ENCODE data around the gene PICK1.
"Not testable (repeated sequence)": the region's sequence is repeated elsewhere in the genome, so short reads cannot be mapped to it uniquely, and the experiment has no call there.

PICK1 gene

GRCh38 chr22:38109371-38110001, 52.3 kb downstream of the PICK1 start:
- H3K4me3 ChIP-seq (ENCODE audit: low read depth, low read length): no peak overlapping the region
- DNase-seq (ENCODE audit: low read depth): no peak

DNA sequence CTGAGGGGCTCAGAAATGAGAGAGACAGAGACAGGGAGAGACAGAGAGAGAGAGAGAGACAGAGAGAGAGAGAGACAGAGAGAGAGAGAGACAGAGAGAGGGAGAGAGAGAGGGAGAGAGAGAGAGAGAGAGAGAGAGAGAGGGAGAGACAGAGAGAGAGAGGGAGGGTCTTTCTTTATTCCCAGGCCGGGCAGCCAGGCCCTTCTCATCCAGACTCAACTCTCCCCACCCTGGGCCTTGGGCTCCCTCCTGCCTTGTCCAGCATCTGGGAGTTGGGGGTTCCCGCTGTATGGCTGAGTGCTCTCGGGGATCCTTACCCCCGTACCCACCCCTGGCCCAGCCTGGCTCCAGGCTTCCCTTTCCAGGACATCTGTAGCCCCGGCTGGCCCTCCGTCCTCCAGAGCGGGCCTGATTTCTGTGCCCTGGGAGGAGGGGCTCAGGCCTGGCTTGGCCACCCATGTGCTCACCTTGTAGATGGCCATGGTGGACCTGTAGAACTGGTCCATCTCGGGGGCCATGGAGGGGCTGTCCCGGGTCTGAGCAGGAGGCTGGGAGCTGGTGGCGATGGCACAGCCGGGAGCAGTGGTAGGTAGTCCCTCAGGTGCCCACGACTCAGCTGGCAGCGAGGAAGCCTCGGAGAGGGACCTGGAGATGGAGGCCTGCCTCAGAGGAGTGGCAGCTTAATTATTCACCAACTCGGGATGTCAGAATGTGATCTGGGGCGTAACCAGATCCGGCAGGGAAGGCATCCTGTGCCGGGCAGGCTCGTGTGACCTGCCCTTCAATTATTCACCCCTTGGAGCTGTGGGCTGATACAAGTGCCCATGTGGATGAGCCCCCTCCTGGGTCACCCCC, 53.0 kb downstream of the PICK1 start, which contains the start of gene BAIAP2L2:
Gene BAIAP2L2, minus strand, starts transcription at position 677 of the 855 bp plus-strand sequence. Its CDS starts 159 bp downstream, at position 518.
- DNase-seq (ENCODE audit: low read depth): no peak
- H3K4me3 ChIP-seq (ENCODE audit: low read depth, low read length): no peak within 1 kb of the TSS

- no peak for DNase-seq (ENCODE audit: low read depth)
- H3K4me3 ChIP-seq (ENCODE audit: low read depth, low read length): no peak overlapping the region
These were observed 54.0 kb downstream of the PICK1 start for GRCh38 chr22:38110863-38111852.

DNA sequence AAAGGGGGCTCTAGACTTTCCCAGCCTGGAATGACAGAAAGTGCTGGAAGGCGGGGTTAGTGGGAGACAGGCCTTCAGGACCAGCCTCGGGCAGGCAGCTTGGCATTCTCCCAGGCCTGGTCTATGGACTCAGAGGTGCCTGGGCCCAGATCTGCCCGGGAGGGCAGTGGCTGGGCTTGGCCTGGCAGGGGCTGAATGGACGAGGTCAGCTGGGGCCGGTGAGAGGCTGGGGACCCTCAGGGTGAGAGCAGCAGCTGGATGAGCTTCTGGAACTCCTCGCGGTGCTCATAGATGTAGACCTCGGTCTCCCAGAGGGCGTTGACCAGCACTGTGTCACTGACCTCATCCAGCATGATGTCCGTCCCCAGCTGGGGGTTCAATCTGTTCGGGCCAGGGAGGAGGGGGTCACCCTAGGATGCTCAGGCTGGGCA, 54.7 kb downstream of the PICK1 start:
- DNase-seq (ENCODE audit: low read depth): no peak
- H3K4me3 ChIP-seq (ENCODE audit: low read depth, low read length): no peak overlapping the region

- DNase-seq (ENCODE audit: low read depth): no peak
- no peak overlapping the region for H3K4me3 ChIP-seq (ENCODE audit: low read depth, low read length)
These were observed 55.2 kb downstream of the PICK1 start for GRCh38 chr22:38112381-38112780.

DNA sequence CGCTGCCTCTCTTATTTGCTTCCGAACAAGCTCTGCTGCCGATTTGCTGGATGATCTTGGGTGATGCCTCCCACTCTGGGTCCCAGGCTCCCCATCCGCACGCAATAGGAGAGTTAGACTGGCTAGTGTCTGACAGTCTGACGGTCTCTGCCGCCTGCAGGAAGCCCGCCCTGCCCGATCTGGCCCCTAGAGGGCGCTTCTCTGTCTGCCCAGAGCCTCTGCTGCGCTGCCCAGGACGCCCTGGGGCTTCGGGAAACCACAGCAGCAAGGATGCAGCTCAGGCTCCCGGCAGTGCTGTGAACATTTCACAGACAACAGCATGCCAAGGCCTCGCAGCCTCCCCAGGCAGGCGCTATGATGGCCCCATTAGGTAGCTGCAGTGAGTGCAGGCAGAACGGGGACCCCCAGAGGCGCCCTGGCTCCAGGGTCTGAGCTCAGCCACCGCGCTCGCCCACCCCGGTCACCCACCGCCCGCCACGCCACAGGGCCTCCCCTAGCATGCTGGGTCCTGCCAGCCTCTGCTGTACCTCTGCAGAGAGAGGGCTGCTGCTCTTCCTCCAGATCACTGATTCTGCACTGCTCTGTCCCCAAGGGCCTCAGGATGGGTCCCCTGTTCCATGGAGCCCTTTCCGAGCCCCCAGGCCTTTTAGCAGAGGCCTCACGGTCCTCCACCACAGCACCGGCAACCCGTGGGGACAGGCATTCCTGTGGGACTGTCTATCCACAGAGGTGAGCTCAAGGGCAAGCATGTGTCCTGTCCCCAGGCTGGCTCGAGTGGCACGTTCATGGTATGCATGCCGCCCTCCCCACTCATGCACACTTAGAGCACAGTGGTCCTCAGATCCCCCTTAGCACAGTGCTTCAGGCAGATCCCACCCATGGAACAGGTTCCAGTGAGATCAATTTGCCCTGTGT, 57.5 kb downstream of the PICK1 start:
- no peak overlapping the region for H3K4me3 ChIP-seq (ENCODE audit: low read depth, low read length)
- peak; percentile 45 for DNase-seq (ENCODE audit: low read depth)

DNA sequence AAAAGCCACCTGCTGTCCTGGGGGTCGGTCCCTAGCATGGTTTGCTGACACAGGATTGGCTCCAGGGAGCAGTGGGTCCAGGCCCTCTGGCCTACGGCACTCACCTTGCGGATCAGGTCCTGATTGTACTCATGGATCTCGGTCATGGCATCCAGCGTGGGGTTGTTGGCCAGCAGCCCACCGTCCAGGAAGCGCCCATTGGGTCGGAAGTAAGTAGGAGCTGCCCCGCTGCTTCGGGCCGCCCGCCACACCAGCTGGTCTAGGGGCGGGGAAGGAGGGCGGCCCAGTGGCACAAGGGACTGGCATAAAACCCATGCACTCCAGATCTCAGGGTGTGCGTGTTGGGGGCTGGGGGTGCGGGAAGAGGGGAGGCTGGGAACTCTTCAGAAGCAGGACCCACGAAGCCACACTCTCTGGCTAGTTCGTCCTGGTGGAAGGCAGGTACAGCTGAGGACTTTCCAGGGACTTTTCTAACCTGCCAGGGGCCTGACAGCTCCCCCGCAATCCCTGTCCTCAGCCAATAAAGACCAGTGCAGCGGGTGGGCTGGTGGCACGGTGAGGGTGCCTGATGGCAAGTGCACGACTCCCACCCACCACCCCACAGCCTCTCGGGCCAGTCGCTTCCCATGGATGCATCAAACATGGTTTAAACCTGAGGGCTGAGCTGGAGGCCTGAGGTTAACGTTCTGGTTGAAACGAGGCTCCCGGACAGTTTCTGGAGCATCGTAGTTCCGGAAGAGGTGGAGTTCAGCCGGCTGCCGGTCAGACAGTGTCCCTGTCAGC, 58.4 kb downstream of the PICK1 start:
- H3K4me3 ChIP-seq (ENCODE audit: low read depth, low read length): no peak overlapping the region
- no peak for DNase-seq (ENCODE audit: low read depth)

DNA sequence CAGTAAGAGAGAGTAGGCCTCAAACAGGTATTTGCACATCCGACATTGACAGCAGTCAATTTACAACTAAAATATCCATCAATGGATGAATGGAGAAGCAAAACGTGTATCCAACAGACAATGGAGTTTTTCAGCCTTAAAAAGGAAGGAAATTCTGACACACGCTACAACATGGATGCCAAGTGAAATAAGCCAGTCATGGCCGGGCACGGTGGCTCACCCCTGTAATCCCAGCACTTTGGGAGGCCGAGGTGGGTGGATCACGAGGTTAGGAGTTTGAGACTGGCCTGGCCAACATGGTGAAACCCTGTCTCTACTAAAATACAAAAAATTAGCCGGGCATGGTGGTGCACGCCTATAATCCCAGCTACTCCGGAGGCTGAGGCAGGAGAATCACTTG, 60.4 kb downstream of the PICK1 start:
- not testable (repeated sequence) for H3K4me3 ChIP-seq (ENCODE audit: low read depth, low read length); DNase-seq (ENCODE audit: low read depth)

GRCh38 chr22:38118182-38118581, 61.0 kb downstream of the PICK1 start:
- H3K4me3 ChIP-seq (ENCODE audit: low read depth, low read length): no peak overlapping the region
- DNase-seq (ENCODE audit: low read depth): no peak

- not testable (repeated sequence) for H3K4me3 ChIP-seq (ENCODE audit: low read depth, low read length); DNase-seq (ENCODE audit: low read depth)
These were observed 61.5 kb downstream of the PICK1 start for GRCh38 chr22:38118747-38119146.

DNA sequence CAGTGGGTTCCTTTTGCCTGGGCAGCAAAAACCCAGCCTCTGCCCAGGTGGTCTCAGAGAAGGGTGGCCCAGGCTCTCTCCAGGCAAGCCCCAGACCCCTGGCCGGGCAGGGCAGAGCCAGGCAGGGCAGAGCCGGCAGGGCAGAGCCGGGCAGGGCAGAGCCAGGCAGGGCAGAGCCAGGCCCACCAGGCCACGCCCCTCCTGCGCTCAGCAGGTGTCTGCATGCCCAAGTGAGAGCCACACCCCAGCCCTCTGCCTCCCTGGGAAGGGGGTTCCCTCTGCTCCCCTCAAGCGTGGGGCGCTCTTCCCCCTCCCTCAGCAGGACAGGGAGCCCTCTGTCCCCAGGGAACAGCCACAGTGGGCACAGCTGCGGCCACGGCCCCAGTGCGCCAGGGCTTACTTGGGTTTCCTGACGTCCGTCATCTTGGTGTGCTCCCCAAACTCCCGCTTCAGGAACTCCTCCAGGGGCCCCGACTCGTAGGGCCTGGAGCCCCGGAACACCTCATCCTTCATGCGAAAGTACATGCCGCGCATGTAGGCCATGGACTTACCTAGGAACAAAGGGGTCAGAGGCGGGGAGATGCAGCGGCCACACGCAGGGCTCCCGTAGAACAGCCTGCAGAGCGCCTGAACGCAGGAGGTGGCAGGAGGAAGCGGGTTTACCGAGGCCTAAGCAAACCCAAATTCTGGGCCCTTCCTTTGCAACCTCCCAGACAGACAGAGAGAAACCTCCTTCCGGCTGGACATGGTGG, 63.3 kb downstream of the PICK1 start:
- DNase-seq (ENCODE audit: low read depth): no peak

GRCh38 chr22:38122616-38123015, 65.4 kb downstream of the PICK1 start:
- no peak for DNase-seq (ENCODE audit: low read depth)
- no peak overlapping the region for H3K4me3 ChIP-seq (ENCODE audit: low read depth, low read length)

More for the DNA sequence above, 63.3 kb downstream of the PICK1 start:
- no peak overlapping the region for H3K4me3 ChIP-seq (ENCODE audit: low read depth, low read length)

DNA sequence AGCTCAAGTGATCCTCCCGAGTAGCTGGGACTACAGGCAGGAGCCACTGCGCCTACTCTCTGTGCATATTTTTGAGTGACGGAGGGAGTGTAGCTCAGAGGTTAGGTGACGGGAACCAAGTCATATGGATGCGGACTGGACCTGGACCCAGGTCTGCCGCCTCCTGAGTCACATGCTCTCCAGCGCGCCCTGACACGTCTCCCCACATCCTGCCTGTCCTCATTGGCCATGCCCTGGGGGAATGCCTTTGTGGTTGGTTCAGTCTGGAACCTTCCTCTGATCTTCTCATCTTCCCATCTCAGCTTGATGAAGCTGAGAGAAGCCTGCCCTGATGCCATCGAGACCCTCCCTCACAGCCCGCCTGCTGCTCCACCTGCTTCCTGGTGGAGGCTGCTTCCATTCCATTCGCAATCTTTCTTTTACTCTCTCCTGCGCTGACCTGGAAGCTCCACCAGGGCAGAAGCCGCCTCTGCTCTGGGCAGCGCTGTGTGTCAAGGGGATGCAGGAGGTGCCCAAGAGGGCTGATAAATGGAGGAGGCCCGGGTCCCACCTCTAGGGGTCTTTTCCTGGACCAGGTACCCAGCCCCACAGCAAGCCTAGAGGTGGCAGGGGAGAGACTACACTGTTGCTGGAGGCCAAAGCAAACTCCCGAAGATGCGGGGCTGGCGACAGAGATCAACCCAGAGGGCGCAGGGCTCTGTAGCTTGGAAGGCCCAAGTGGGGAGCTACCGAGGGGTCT, 67.2 kb downstream of the PICK1 start:
- H3K4me3 ChIP-seq (ENCODE audit: low read depth, low read length): no peak overlapping the region
- DNase-seq (ENCODE audit: low read depth): no peak

- H3K4me3 ChIP-seq (ENCODE audit: low read depth, low read length): no peak overlapping the region
- no peak for DNase-seq (ENCODE audit: low read depth)
These were observed 67.9 kb downstream of the PICK1 start for GRCh38 chr22:38125038-38125610.

Measured in skeletal muscle cell (primary cell).